Epithelial cell of prostate (primary cell): Measurements from ENCODE around the gene RDH8.

Experiments used
- DNase-seq: peaks from one replicate; pipeline ENCODE4 v3.0.0-alpha.2; 2011; ENCODE audit warnings: low read depth, low spot score
- H3K27ac ChIP-seq: fragments of 450-650 bp; 2 replicates; pipeline ENCODE4 v1.5.1; 2017; ENCODE audit warnings: mild to moderate bottlenecking

The RDH8 gene

DNA sequence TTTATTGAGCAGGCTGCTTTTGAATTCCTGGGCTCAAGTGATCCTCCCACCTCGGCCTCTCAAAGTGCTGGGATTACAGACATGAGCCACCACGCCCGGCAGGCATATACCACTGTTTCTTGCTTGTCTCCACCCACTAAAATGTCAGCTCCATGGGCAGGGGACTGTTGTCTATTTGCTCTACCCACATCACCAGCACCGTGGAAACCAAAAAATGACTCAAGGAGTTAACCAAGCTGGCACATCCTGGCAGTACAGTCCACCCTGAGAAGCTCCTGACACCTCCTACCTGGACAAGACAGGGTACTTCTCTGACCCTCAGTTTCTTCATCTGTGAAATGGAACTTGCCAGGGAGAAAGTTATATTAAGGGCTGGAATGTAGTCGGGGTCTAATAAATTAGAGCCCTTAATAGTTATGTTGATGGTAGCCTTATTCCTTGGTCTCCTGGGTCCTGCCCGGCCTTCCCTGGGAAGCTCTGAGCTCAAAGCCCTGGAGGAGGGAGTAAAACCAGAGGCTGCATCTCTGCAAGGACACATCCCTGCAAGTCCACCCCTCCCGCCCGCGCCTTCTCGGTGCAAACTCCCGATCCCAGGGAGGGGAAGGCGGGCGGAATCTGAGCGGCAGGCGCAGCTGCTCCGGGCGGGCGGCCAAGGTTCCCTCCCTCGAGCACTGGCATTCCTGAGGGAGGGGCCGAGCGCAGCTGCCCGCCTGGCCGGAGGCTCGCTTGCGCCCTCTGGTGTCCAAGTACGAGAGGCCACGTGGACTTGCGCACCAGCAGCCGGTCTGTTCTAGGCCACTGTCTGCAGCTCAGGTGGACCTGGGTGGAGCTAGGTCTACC is 14.1 kb downstream of the RDH8 start:
- peak; percentile 54 for DNase-seq
- H3K27ac ChIP-seq = no peak overlapping the region

GRCh38 chr19:10033614-10034013 is 20.3 kb downstream of the RDH8 start:
- no peak for DNase-seq

GRCh38 chr19:10036601-10037071 is 23.4 kb downstream of the RDH8 start:
- DNase-seq = no peak
- H3K27ac ChIP-seq = no peak overlapping the region

More at GRCh38 chr19:10033614-10034013, 20.3 kb downstream of the RDH8 start:
- H3K27ac ChIP-seq = no peak overlapping the region

DNA sequence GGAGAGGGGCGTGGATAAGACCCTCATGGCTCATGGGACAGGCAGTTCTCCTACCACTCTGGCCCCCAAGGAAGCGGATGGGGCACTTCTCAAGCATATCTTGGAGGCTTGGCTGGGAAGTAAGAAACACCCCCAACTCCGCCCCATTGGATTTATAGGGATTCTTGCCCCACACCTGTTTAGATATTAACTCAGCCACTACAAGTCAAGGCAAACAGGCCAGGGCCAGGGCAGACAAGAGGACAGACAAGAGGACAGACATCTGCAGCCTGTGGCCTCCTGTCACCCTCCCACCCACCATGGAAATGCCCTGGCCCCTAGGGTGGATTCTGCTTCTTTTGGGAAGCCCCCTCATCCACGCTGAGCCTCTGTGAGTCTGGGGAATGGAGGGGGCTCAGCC is 24.1 kb downstream of the RDH8 start:
- no peak for DNase-seq
- no peak overlapping the region for H3K27ac ChIP-seq

GRCh38 chr19:10037809-10038208 is 24.5 kb downstream of the RDH8 start:
- no peak overlapping the region for H3K27ac ChIP-seq
- DNase-seq = no peak

DNA sequence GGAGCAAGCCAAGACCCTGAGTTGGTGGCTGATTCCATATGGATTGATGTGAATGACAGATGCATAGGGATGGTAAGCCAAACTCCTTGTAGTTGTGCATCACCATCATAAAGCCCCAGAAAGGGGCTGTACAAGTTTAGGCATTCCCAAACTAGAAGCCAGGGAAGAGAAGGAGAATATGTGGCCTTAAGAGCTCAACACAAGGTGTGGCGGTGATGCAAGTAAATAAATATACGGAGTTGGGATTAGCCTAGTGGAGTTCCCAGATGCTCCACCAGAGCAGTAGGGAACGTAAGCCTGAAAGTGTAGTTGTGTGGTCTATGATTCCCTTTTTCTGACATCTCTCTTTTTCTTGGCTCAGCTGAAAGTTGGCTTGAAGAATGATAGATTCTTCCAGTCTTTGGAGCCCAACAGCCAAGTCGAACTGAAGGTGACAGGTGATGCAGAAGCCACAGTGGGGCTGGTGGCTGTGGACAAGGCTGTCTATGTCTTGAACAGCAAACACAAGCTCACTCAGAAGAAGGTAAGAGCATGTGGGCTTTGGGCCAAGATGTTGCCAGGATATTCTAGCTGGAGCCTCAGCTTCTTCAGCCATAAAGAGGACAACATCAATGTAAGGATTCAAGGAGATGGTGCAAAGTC is 30.1 kb downstream of the RDH8 start:
- H3K27ac ChIP-seq = no peak overlapping the region
- DNase-seq = no peak

- H3K27ac ChIP-seq = no peak overlapping the region
- DNase-seq = no peak
Observed at GRCh38 chr19:10044390-10044789, 31.1 kb downstream of the RDH8 start.

- H3K27ac ChIP-seq = no peak overlapping the region
- no peak for DNase-seq
Observed at GRCh38 chr19:10045371-10045770, 32.1 kb downstream of the RDH8 start.

DNA sequence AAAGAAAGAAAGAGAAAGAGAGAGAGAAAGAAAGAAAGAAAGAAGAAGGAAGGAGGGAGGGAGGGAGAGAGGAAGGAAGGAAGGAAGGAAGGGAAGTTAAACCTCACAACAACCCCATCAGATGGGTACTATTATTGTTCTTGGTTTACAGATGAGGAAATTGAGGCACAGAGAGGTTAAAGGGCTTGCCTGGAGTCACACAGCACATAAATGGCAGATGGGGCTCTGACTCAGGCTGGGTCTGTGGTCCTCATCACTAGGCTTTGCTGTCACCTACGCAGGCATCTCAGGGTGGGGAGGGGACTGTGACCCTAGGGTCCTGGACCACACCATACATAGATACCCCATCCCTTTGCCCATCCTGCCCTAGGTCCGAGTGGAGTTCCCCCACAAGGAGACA is 36.3 kb downstream of the RDH8 start:
- H3K27ac ChIP-seq = no peak overlapping the region
- DNase-seq = no peak

DNA sequence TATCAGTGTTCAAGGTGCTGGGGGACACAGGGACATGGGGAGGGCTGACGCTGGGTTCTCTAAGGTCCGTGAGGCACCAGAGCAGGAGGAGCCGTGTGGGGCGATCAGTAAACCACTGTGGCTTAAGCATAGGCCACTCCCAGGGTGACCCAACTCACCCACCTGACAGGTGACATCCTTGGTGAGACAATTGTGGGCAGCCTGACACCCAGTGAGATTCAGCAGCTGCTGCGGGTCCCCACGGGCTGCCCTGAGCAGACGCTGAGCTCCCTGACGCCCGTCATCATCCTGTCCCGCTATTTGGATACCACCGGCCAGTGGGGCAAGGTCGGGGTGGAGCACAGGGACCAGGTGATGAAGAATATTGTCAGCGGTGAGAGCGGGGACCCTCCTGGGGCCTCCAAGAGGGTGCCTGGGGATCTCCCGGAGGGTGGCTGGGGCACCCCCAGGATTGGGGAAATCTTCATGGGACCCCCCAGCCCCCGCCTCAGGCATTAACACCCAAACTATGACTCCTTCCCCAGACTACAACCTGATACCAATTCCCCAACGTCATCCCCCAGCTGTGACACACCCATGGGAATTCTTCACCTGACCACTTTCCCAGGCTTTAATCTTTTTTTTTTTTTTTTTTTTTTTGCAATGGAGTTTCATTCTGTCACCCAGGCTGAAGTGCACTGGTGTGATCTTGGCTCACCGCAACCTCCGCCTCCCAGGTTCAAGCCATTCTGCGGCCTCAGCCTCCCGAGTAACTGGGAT is 39.5 kb downstream of the RDH8 start:
- H3K27ac ChIP-seq = no peak overlapping the region
- DNase-seq = no peak

- H3K27ac ChIP-seq = no peak overlapping the region
- DNase-seq = no peak
Observed at GRCh38 chr19:10061717-10062310, 48.5 kb downstream of the RDH8 start.

GRCh38 chr19:10068205-10068604 is 54.9 kb downstream of the RDH8 start:
- no peak for DNase-seq
- H3K27ac ChIP-seq = no peak overlapping the region

DNA sequence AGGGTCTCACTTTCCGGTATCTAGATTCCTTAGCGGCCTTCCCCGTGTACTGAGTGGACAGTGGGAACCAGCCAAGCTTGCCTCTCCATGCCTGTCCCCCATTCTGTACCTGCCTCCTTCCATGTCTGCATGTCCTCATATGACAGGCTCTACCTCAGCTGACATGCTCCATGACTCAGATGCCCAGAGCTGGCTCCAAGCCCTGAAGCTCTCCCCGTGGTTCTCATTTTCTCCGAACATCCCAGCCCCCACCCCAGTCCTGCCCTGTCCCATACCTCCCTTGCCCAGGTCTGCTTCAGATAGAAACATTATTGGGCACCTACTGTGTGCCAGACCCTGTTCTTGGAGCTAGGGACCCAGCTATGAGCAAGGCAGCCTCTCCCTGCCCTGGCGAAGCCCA is 55.8 kb downstream of the RDH8 start:
- DNase-seq = no peak

GRCh38 chr19:10070730-10071446 is 57.6 kb downstream of the RDH8 start:
- no peak for DNase-seq
- H3K27ac ChIP-seq = no peak overlapping the region

More for the DNA sequence above, 55.8 kb downstream of the RDH8 start:
- no peak overlapping the region for H3K27ac ChIP-seq
